ENCODE results near the gene DGKH. TPM values are rescaled to one million over a fixed set of nuclear protein-coding genes. Genes with fewer than 3 reads are reported as not detected.

Gene DGKH
- total and polyA plus RNA-seq, 9 of the 15 experiments (the other 6 are each of a cell fraction or from before 2014, with no cell fraction given) = 0.38 to 4.4 (median 3.1) TPM

GRCh38 chr13:42063105-42063504, 14.7 kb downstream of the DGKH start:
- in situ Hi-C loops (cut with MboI) = no loop called here
- TF ChIP-seq JUNB (CRISPR knock-in tag; conservative IDR thresholded peaks at IDR 0.05) (no peak), TAL1 (IDR thresholded peaks at IDR 0.05) (no peak), SRSF7 (optimal IDR thresholded peaks at IDR 0.05; ENCODE audit: low read depth, low read length) (no peak), RBM17 (IDR thresholded peaks at IDR 0.05; ENCODE audit: borderline replicate concordance, low read depth, low read length) (no peak), MAZ (CRISPR knock-in tag; conservative IDR thresholded peaks at IDR 0.05 in 1 of 2, IDR thresholded peaks at IDR 0.05 in 1 of 2) (no peak), STAT6 (CRISPR knock-in tag; IDR thresholded peaks at IDR 0.05) (no peak), ZNF282 (CRISPR knock-in tag; IDR thresholded peaks at IDR 0.05) (no peak), ZNF217 (CRISPR knock-in tag; IDR thresholded peaks at IDR 0.05) (no peak), BCL6 (CRISPR knock-in tag; IDR thresholded peaks at IDR 0.05) (no peak), TGIF2 (CRISPR knock-in tag; IDR thresholded peaks at IDR 0.05) (no peak)

More at GRCh38 chr13:42063105-42063504, 14.7 kb downstream of the DGKH start:
- intact Hi-C loops (cut with micrococcal nuclease) = no loop called here
- Histone ChIP-seq H3K36me3 (ENCODE audit: control insufficient read depth, insufficient read depth, low read length) (peaks cover 11% of the 10 kb centered on the region; the same call in 1 of the 3 replicates), H3K27me3 (ENCODE audit: control insufficient read depth in 2 of 2, insufficient read depth in 2 of 2, low read length in 2 of 2) (no peaks in the 10 kb centered on the region), H3K79me2 (ENCODE audit: control insufficient read depth, insufficient read depth, low read length) (no peaks in the 10 kb centered on the region), H3K4me3 (no peak overlapping the region), H3K4me1 (replicated peaks in 1 of 2; ENCODE audit: control insufficient read depth in 2 of 2, insufficient read depth in 2 of 2, low read length in 2 of 2) (0 out of 5 replicates have a peak, but pooled peaks cover 0 to 5% of the 10 kb centered on the region in 2 experiments), H3K9me3 (replicated peaks; ENCODE audit: control insufficient read depth, insufficient read depth, low read depth, low read length) (peaks cover 3% of the 10 kb centered on the region), H3K9me1 (ENCODE audit: control insufficient read depth, insufficient read depth, low read length) (no peaks in the 10 kb centered on the region), H4K20me1 (replicated peaks; ENCODE audit: control insufficient read depth, insufficient read depth, low read length) (no peaks in the 10 kb centered on the region), H3K27ac (ENCODE audit: extremely low read depth, low read depth, low read length) (no peak overlapping the region), H3K4me2 (ENCODE audit: insufficient read depth, low read length) (no peak overlapping the region), H2AFZ (ENCODE audit: low read depth, low read length) (no peak overlapping the region), H3K9ac (ENCODE audit: insufficient read depth in 1 of 2, low read depth in 2 of 2, low read length in 2 of 2) (no peak overlapping the region)
- ChIA-PET CTCF (ENCODE audit: low intra/inter-chr PET ratio) (no interaction called here), POLR2A (interaction anchor here (0.5 kb wide), 1 partner anchor 231 kb away, joined by 3 read pairs; no protein-coding TSS in a partner anchor)
- ATAC-seq = no peak
- WGBS (ENCODE audit: insufficient coverage, low coverage, missing lambda C conversion rate) = no CpG with 5 or more reads among the region's 2 CpGs
- no peak for FAIRE-seq
- DNase-seq (ENCODE audit: extremely low read depth in 1 of 4, low spot score in 3 of 4) = no peak
- no TSS peak for BruUV-seq (replicated peaks)

Data from K562 (cell line).